Panc1 (cell line): ENCODE results near the gene COTL1.

Experiments
- POLR2AphosphoS5 ChIP-seq: IDR thresholded peaks from 2 replicates; pipeline ENCODE4 v1.6.1; 2012; ENCODE audit warnings: mild to moderate bottlenecking, low read depth, low read length, moderate library complexity
- TF ChIP-seq, protein P1 (sequence below): fragments of 450-650 bp; IDR thresholded peaks from 2 replicates; pipeline ENCODE4 v1.5.1; 2017; ENCODE audit warnings: mild to moderate bottlenecking

DNA sequence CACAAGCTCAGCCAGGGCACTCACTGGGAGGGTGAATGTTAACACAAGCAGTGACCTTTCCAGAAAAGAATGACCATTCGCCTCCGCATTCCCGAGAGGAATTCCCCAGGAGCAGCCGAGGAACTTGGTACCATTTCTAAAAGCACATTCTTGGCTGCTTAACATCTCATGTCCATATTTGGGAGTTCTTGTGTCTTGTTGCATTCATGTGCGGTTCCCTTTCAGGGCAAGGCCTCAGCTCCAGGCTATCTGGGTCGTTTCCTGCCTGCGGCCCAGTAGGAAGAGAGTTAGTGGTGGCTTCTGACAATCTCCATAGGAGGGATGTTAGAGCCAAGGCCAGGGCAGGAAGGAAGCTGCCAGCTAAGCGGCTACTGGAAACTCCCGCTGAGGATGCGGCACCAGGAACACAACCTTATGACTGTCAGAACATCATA is 85.6 kb downstream of the COTL1 start:
- TF ChIP-seq, protein P1, sequence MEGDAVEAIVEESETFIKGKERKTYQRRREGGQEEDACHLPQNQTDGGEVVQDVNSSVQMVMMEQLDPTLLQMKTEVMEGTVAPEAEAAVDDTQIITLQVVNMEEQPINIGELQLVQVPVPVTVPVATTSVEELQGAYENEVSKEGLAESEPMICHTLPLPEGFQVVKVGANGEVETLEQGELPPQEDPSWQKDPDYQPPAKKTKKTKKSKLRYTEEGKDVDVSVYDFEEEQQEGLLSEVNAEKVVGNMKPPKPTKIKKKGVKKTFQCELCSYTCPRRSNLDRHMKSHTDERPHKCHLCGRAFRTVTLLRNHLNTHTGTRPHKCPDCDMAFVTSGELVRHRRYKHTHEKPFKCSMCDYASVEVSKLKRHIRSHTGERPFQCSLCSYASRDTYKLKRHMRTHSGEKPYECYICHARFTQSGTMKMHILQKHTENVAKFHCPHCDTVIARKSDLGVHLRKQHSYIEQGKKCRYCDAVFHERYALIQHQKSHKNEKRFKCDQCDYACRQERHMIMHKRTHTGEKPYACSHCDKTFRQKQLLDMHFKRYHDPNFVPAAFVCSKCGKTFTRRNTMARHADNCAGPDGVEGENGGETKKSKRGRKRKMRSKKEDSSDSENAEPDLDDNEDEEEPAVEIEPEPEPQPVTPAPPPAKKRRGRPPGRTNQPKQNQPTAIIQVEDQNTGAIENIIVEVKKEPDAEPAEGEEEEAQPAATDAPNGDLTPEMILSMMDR, result no peak
- TF ChIP-seq POLR2AphosphoS5, result no peak
